Ishikawa (cell line): ENCODE data around the gene MCUB.

Source experiments
- CEBPB ChIP-seq: IDR thresholded peaks from 2 replicates; pipeline ENCODE4 v1.6.1; 2012
- CREB1 ChIP-seq: IDR thresholded peaks from 2 replicates; pipeline ENCODE4 v1.6.1; 2012; ENCODE audit warnings: low read depth
- EGR1 ChIP-seq: IDR thresholded peaks from 2 replicates; pipeline ENCODE4 v1.6.1; 2012
- EP300 ChIP-seq: IDR thresholded peaks from 2 replicates; pipeline ENCODE4 v1.6.1; 2012; ENCODE audit warnings: borderline replicate concordance
- FOXM1 ChIP-seq: IDR thresholded peaks from 2 replicates; pipeline ENCODE4 v1.6.1; 2012; ENCODE audit warnings: low read depth, borderline replicate concordance
- NFIC ChIP-seq: IDR thresholded peaks from 2 replicates; pipeline ENCODE4 v1.6.1; 2012
- RAD21 ChIP-seq: IDR thresholded peaks from 2 replicates; pipeline ENCODE4 v1.6.1; 2012; ENCODE audit warnings: low read depth
- TAF1 ChIP-seq: IDR thresholded peaks from 2 replicates; pipeline ENCODE4 v1.6.1; 2012; ENCODE audit warnings: low read depth, mild to moderate bottlenecking
- TCF12 ChIP-seq: IDR thresholded peaks from 2 replicates; pipeline ENCODE4 v1.6.1; 2012; ENCODE audit warnings: low read depth
- TEAD4 ChIP-seq: IDR thresholded peaks from 2 replicates; pipeline ENCODE4 v1.6.1; 2012
- YY1 ChIP-seq: IDR thresholded peaks from 2 replicates; pipeline ENCODE4 v1.6.1; 2012; ENCODE audit warnings: low read depth
- ZBTB7A ChIP-seq: IDR thresholded peaks from 2 replicates; pipeline ENCODE4 v1.6.1; 2012; ENCODE audit warnings: low read depth
- TF ChIP-seq, protein P1 (sequence below): IDR thresholded peaks from 2 replicates; pipeline ENCODE4 v1.6.1; 2012
- TF ChIP-seq, protein P2 (sequence below): IDR thresholded peaks from 2 replicates; pipeline ENCODE4 v1.6.1; 2012; ENCODE audit warnings: low read depth, mild to moderate bottlenecking
- TF ChIP-seq, protein P3 (sequence below): IDR thresholded peaks from 2 replicates; pipeline ENCODE4 v1.6.1; 2012

The MCUB gene

GRCh38 chr4:109719604-109720003, 159.6 kb downstream of the MCUB start:
- TF ChIP-seq, protein P1, sequence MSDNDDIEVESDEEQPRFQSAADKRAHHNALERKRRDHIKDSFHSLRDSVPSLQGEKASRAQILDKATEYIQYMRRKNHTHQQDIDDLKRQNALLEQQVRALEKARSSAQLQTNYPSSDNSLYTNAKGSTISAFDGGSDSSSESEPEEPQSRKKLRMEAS: no peak
- TF ChIP-seq RAD21: no peak
- no peak for TF ChIP-seq EP300
- TF ChIP-seq CEBPB: no peak
- no peak for TF ChIP-seq TAF1
- TF ChIP-seq FOXM1: no peak
- TF ChIP-seq, protein P2, sequence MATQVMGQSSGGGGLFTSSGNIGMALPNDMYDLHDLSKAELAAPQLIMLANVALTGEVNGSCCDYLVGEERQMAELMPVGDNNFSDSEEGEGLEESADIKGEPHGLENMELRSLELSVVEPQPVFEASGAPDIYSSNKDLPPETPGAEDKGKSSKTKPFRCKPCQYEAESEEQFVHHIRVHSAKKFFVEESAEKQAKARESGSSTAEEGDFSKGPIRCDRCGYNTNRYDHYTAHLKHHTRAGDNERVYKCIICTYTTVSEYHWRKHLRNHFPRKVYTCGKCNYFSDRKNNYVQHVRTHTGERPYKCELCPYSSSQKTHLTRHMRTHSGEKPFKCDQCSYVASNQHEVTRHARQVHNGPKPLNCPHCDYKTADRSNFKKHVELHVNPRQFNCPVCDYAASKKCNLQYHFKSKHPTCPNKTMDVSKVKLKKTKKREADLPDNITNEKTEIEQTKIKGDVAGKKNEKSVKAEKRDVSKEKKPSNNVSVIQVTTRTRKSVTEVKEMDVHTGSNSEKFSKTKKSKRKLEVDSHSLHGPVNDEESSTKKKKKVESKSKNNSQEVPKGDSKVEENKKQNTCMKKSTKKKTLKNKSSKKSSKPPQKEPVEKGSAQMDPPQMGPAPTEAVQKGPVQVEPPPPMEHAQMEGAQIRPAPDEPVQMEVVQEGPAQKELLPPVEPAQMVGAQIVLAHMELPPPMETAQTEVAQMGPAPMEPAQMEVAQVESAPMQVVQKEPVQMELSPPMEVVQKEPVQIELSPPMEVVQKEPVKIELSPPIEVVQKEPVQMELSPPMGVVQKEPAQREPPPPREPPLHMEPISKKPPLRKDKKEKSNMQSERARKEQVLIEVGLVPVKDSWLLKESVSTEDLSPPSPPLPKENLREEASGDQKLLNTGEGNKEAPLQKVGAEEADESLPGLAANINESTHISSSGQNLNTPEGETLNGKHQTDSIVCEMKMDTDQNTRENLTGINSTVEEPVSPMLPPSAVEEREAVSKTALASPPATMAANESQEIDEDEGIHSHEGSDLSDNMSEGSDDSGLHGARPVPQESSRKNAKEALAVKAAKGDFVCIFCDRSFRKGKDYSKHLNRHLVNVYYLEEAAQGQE: no peak
- TF ChIP-seq YY1: no peak
- TF ChIP-seq CREB1: no peak
- no peak for TF ChIP-seq TEAD4
- TF ChIP-seq, protein P3, sequence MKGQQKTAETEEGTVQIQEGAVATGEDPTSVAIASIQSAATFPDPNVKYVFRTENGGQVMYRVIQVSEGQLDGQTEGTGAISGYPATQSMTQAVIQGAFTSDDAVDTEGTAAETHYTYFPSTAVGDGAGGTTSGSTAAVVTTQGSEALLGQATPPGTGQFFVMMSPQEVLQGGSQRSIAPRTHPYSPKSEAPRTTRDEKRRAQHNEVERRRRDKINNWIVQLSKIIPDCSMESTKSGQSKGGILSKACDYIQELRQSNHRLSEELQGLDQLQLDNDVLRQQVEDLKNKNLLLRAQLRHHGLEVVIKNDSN: no peak
- TF ChIP-seq ZBTB7A: no peak
- no peak for TF ChIP-seq NFIC
- TF ChIP-seq TCF12: no peak

- TF ChIP-seq, protein P3: no peak
- TF ChIP-seq, protein P2: no peak
- no peak for TF ChIP-seq EGR1
- TF ChIP-seq, protein P1: no peak
- no peak for TF ChIP-seq CREB1
- no peak for TF ChIP-seq NFIC
- no peak for TF ChIP-seq TEAD4
- no peak for TF ChIP-seq TCF12
- TF ChIP-seq ZBTB7A: no peak
- TF ChIP-seq FOXM1: no peak
- no peak for TF ChIP-seq CEBPB
- TF ChIP-seq RAD21: no peak
- TF ChIP-seq EP300: no peak
These were observed 161.0 kb downstream of the MCUB start for GRCh38 chr4:109721033-109721432.

- TF ChIP-seq ZBTB7A: no peak
- no peak for TF ChIP-seq TEAD4
- no peak for TF ChIP-seq CREB1
- TF ChIP-seq EP300: no peak
- TF ChIP-seq, protein P1: no peak
- TF ChIP-seq, protein P2: no peak
- no peak for TF ChIP-seq RAD21
- no peak for TF ChIP-seq TAF1
- TF ChIP-seq NFIC: no peak
- no peak for TF ChIP-seq FOXM1
- TF ChIP-seq CEBPB: no peak
- TF ChIP-seq EGR1: no peak
- TF ChIP-seq TCF12: no peak
- no peak for TF ChIP-seq YY1
- TF ChIP-seq, protein P3: no peak
These were observed 162.3 kb downstream of the MCUB start for GRCh38 chr4:109722357-109722756.

DNA sequence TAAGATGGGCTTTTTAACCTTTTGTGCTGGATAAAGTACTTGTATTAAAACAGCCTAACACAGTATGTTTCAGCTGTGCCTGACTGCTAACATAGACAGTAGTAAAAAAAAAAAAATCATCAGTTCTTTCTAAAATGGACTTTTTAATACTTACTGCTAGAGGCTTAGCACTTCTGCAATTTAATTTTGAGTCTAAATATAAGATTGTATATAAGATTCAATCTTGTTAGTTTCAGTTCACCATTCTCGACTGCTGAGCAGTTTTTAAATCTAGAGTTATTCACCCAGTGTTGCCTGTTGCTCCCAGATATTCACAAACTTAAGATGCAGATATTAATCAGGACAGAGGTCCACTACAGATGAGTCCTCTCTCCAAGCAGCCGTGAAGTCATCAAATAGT, 163.1 kb downstream of the MCUB start:
- TF ChIP-seq EGR1 (no peak), TEAD4 (no peak), EP300 (no peak), CEBPB (no peak), CREB1 (no peak), ZBTB7A (no peak), NFIC (no peak), RAD21 (no peak)
- TF ChIP-seq, protein P2: no peak
- TF ChIP-seq, protein P1: no peak
- TF ChIP-seq, protein P3: no peak
